Measurements from ENCODE around the gene SMCO3. TPM values are rescaled to one million over a fixed set of nuclear protein-coding genes. Genes with fewer than 3 reads are reported as not detected.

Gene SMCO3
- total RNA-seq, 1 experiment from 2014 or later: not detected

- H3K4me2 ChIP-seq (ENCODE audit: low read length): no peak overlapping the region
- ATAC-seq (no peak), DNase-seq (ENCODE audit: low read depth, low spot score) (no peak)
- ChIA-PET RAD21 (ENCODE audit: low non-redundant PET in 1 of 2, low total read pairs in 2 of 2, uncharacterized antibody in 2 of 2, unreplicated experiment in 2 of 2) (interaction anchor here in 1 of 2 experiments (0.5 kb wide), 1 partner anchor 148 kb away, joined by 3 read pairs; no protein-coding TSS in a partner anchor), CTCF (interaction anchor here (1.1 to 2.6 kb wide), 2 partner anchors 90 to 148 kb away, joined by 3 to 12 read pairs; no protein-coding TSS in a partner anchor), POLR2A (no interaction called here)
- H3K9ac ChIP-seq (ENCODE audit: low read length): no peak overlapping the region
- BruUV-seq (replicated peaks): no TSS peak
- no peaks in the 10 kb centered on the region for H3K9me3 ChIP-seq (ENCODE audit: control insufficient read depth in 1 of 2, insufficient read depth in 1 of 2, low read depth in 1 of 2, low read length in 2 of 2)
- peaks cover 0 to 3% of the 10 kb centered on the region in 2 experiments; a peak in 2 of 4 replicates for H3K4me1 ChIP-seq (ENCODE audit: control insufficient read depth in 1 of 2, insufficient read depth in 2 of 2, low read length in 2 of 2)
- no peak overlapping the region for H3K27ac ChIP-seq (ENCODE audit: low read depth, low read length)
- H3K9me2 ChIP-seq (ENCODE audit: insufficient read depth): no peaks in the 10 kb centered on the region
- no peak overlapping the region for H3K4me3 ChIP-seq (replicated peaks in 1 of 2; ENCODE audit: low read depth in 1 of 2, low read length in 2 of 2)
- H3K27me3 ChIP-seq (ENCODE audit: insufficient read depth, low read length): no peaks in the 10 kb centered on the region
- H4K20me1 ChIP-seq (ENCODE audit: insufficient read depth): no peaks in the 10 kb centered on the region
- no peak overlapping the region for H2AFZ ChIP-seq (ENCODE audit: low read depth, low read length, poor library complexity, severe bottlenecking)
- H3K79me2 ChIP-seq (ENCODE audit: insufficient read depth, low read length): no peaks in the 10 kb centered on the region
- TF ChIP-seq POLR2AphosphoS5 (IDR thresholded peaks at IDR 0.05; ENCODE audit: low read depth, low read length) (no peak), TCF7L2 (IDR thresholded peaks at IDR 0.05; ENCODE audit: borderline replicate concordance, extremely low read depth, insufficient read depth, insufficient read length) (no peak), ELF1 (IDR thresholded peaks at IDR 0.05; ENCODE audit: borderline replicate concordance, low read depth) (no peak), CBX3 (IDR thresholded peaks at IDR 0.05; ENCODE audit: low read depth) (no peak)
- no peaks in the 10 kb centered on the region for H3K36me3 ChIP-seq (ENCODE audit: control insufficient read depth in 1 of 2, insufficient read depth in 2 of 2, low read length in 2 of 2)
- intact Hi-C loops (cut with micrococcal nuclease): loop anchor here (5.0 to 10.0 kb wide), 3 partner anchors 378 to 678 kb away; partner anchors contain the start of gene RERG
Observed at GRCh38 chr12:14846876-14847580, 33.0 kb upstream of the SMCO3 start.

GRCh38 chr12:14846042-14846587, 32.1 kb upstream of the SMCO3 start:
- TF ChIP-seq POLR2AphosphoS5 (IDR thresholded peaks at IDR 0.05; ENCODE audit: low read depth, low read length) (no peak), JUND (IDR thresholded peaks at IDR 0.05) (no peak), FOSL1 (IDR thresholded peaks at IDR 0.05; ENCODE audit: low read depth) (no peak), SP1 (IDR thresholded peaks at IDR 0.05; ENCODE audit: low read depth) (no peak), MAX (IDR thresholded peaks at IDR 0.05) (no peak), EZH2 (IDR thresholded peaks at IDR 0.05) (no peak), TCF7L2 (IDR thresholded peaks at IDR 0.05; ENCODE audit: borderline replicate concordance, extremely low read depth, insufficient read depth, insufficient read length) (no peak), ATF3 (IDR thresholded peaks at IDR 0.05) (no peak), RAD21 (IDR thresholded peaks at IDR 0.05; ENCODE audit: low read depth) (no peak), ZNF274 (IDR thresholded peaks at IDR 0.05; ENCODE audit: low read depth, low read length) (no peak), POLR2A (IDR thresholded peaks at IDR 0.05; ENCODE audit: borderline replicate concordance, extremely low read depth, insufficient read depth, insufficient read length) (no peak), SIN3A (IDR thresholded peaks at IDR 0.05; ENCODE audit: low read depth) (no peak), EGR1 (IDR thresholded peaks at IDR 0.05; ENCODE audit: low read depth) (no peak), CEBPB (IDR thresholded peaks at IDR 0.05; ENCODE audit: low read depth) (no peak), EZH2phosphoT487 (IDR thresholded peaks at IDR 0.05; ENCODE audit: borderline replicate concordance) (no peak), ZFX (IDR thresholded peaks at IDR 0.05) (no peak), YY1 (IDR thresholded peaks at IDR 0.05; ENCODE audit: extremely low read depth, insufficient replicate concordance, low read depth, low read length) (no peak)
- intact Hi-C loops (cut with micrococcal nuclease): loop anchor here (5.0 to 10.0 kb wide), 3 partner anchors 379 to 679 kb away; partner anchors contain the start of gene RERG

More at GRCh38 chr12:14846042-14846587, 32.1 kb upstream of the SMCO3 start:
- H3K79me2 ChIP-seq (ENCODE audit: insufficient read depth, low read length): no peaks in the 10 kb centered on the region
- no peak overlapping the region for H3K27ac ChIP-seq (ENCODE audit: low read depth, low read length)
- no peaks in the 10 kb centered on the region for H4K20me1 ChIP-seq (ENCODE audit: insufficient read depth)
- no peak overlapping the region for H3K9ac ChIP-seq (ENCODE audit: low read length)
- H3K4me3 ChIP-seq (replicated peaks in 1 of 2; ENCODE audit: low read depth in 1 of 2, low read length in 2 of 2): no peak overlapping the region
- H3K9me3 ChIP-seq (ENCODE audit: control insufficient read depth in 1 of 2, insufficient read depth in 1 of 2, low read depth in 1 of 2, low read length in 2 of 2): no peaks in the 10 kb centered on the region
- ChIA-PET RAD21 (ENCODE audit: low non-redundant PET in 1 of 2, low total read pairs in 2 of 2, uncharacterized antibody in 2 of 2, unreplicated experiment in 2 of 2) (no interaction called here), POLR2A (no interaction called here), CTCF (interaction anchor here (0.7 to 3.0 kb wide), 3 partner anchors 149 to 376 kb away, joined by 3 to 24 read pairs (median 12); no protein-coding TSS in a partner anchor)
- no peaks in the 10 kb centered on the region for H3K27me3 ChIP-seq (ENCODE audit: insufficient read depth, low read length)
- H3K36me3 ChIP-seq (ENCODE audit: control insufficient read depth in 1 of 2, insufficient read depth in 2 of 2, low read length in 2 of 2): no peaks in the 10 kb centered on the region
- ATAC-seq: no peak
- peaks cover 0 to 10% of the 10 kb centered on the region in 2 experiments; a peak in 2 of 4 replicates for H3K4me1 ChIP-seq (ENCODE audit: control insufficient read depth in 1 of 2, insufficient read depth in 2 of 2, low read length in 2 of 2)
- no peak for DNase-seq (ENCODE audit: low read depth, low spot score)
- no peaks in the 10 kb centered on the region for H3K9me2 ChIP-seq (ENCODE audit: insufficient read depth)
- no peak overlapping the region for H3K4me2 ChIP-seq (ENCODE audit: low read length)
- BruUV-seq (replicated peaks): no TSS peak
- H2AFZ ChIP-seq (ENCODE audit: low read depth, low read length, poor library complexity, severe bottlenecking): no peak overlapping the region
